Endothelial cell (in vitro differentiated cells): ENCODE measurements around the gene ZNF593OS. TPM values are rescaled to one million over a fixed set of nuclear protein-coding genes. Genes with fewer than 3 reads are reported as not detected.

Source experiments
- DNase-seq: peaks from one replicate; pipeline ENCODE4 v3.0.0; 2021; ENCODE audit warnings: low spot score
- H3K27ac Mint-ChIP-seq: one replicate; pipeline ENCODE4 v1.8.0; 2021; ENCODE audit warnings: mixed read lengths, inconsistent platforms; ENCODE audit not compliant: unreplicated experiment
- H3K27me3 Mint-ChIP-seq: one replicate; pipeline ENCODE4 v1.8.0; 2021; ENCODE audit warnings: mild to moderate bottlenecking, moderate library complexity, mixed read lengths, inconsistent platforms; ENCODE audit not compliant: unreplicated experiment
- H3K36me3 Mint-ChIP-seq: one replicate; pipeline ENCODE4 v1.8.0; 2021; ENCODE audit warnings: mild to moderate bottlenecking, low read depth, mixed read lengths, inconsistent platforms; ENCODE audit not compliant: unreplicated experiment
- H3K4me1 Mint-ChIP-seq: one replicate; pipeline ENCODE4 v1.8.0; 2021; ENCODE audit warnings: mild to moderate bottlenecking, mixed read lengths, inconsistent platforms; ENCODE audit not compliant: unreplicated experiment
- H3K4me3 Mint-ChIP-seq: one replicate; pipeline ENCODE4 v1.8.0; 2021; ENCODE audit warnings: mild to moderate bottlenecking, mixed read lengths, inconsistent platforms; ENCODE audit not compliant: unreplicated experiment
- H3K9me3 Mint-ChIP-seq: one replicate; pipeline ENCODE4 v1.8.0; 2021; ENCODE audit warnings: mixed read lengths, inconsistent platforms; ENCODE audit not compliant: unreplicated experiment
- CTCF ChIP-seq: fragments of 200-600 bp; sonication (generic); IDR thresholded peaks from one replicate; pipeline ENCODE4 v1.5.0; 2021; ENCODE audit warnings: antibody characterized with exemption; ENCODE audit not compliant: unreplicated experiment
- total RNA-seq: library from RNA; stranded (reverse); fragmentation: NEBNext Ultra II Directional; extraction: Animal tissue kit (Norgen Biotek cat#: 25700); gene quantifications from one replicate; pipeline ENCODE4 v1.2.1, GENCODE V29; 2021; ENCODE audit not compliant: unreplicated experiment

The ZNF593OS gene
- total RNA-seq, 1 donor from 2014 or later, result not detected

GRCh38 chr1:26168410-26169197 is 3.0 kb downstream of the ZNF593OS start, which contains the start of gene C1orf232:
Gene C1orf232, minus strand, starts transcription at chr1:26168963. Its CDS starts 464 bp downstream, at chr1:26168499.
- no peak within 1 kb of the TSS for H3K27ac Mint-ChIP-seq
- no peak for DNase-seq
- no peak for TF ChIP-seq CTCF
- peak within 1 kb of the TSS; percentile 89 for H3K4me3 Mint-ChIP-seq
- H3K4me1 Mint-ChIP-seq, result peaks cover 25% of the 10 kb centered on the region
- peaks cover 20% of the 10 kb centered on the region for H3K27me3 Mint-ChIP-seq
- H3K9me3 Mint-ChIP-seq, result no peaks in the 10 kb centered on the region
- H3K36me3 Mint-ChIP-seq, result peaks cover 1% of the 10 kb centered on the region

GRCh38 chr1:26166719-26167281 is 4.8 kb downstream of the ZNF593OS start:
- H3K9me3 Mint-ChIP-seq, result no peaks in the 10 kb centered on the region
- no peak for DNase-seq
- peaks cover 3% of the 10 kb centered on the region for H3K36me3 Mint-ChIP-seq
- no peak for TF ChIP-seq CTCF
- no peak overlapping the region for H3K27ac Mint-ChIP-seq
- no peak overlapping the region for H3K4me3 Mint-ChIP-seq
- peaks cover 23% of the 10 kb centered on the region for H3K27me3 Mint-ChIP-seq
- peaks cover 31% of the 10 kb centered on the region for H3K4me1 Mint-ChIP-seq

GRCh38 chr1:26164861-26165842 is 6.5 kb downstream of the ZNF593OS start:
- peak overlapping the region; percentile 52 for H3K27ac Mint-ChIP-seq
- TF ChIP-seq CTCF, result no peak
- DNase-seq, result no peak
- peaks cover 37% of the 10 kb centered on the region for H3K4me1 Mint-ChIP-seq
- peaks cover 3% of the 10 kb centered on the region for H3K36me3 Mint-ChIP-seq
- H3K27me3 Mint-ChIP-seq, result peaks cover 23% of the 10 kb centered on the region
- H3K4me3 Mint-ChIP-seq, result peak overlapping the region; percentile 83
- no peaks in the 10 kb centered on the region for H3K9me3 Mint-ChIP-seq

- Mint-ChIP-seq H3K27ac (no peak overlapping the region), H3K36me3 (peaks cover 3% of the 10 kb centered on the region), H3K4me3 (peak overlapping the region; percentile 83), H3K27me3 (peaks cover 28% of the 10 kb centered on the region), H3K4me1 (peaks cover 43% of the 10 kb centered on the region), H3K9me3 (no peaks in the 10 kb centered on the region)
- peak; percentile 78 for DNase-seq
- TF ChIP-seq CTCF, result peak; percentile 80
Observed at GRCh38 chr1:26164036-26164860, 7.4 kb downstream of the ZNF593OS start.
